Pons (tissue), 1 donor: Measurements from ENCODE around the gene SERPINB1.
A peak's percentile ranks its signal among the peaks of the same experiment; 100 is the strongest.
"Not testable (repeated sequence)": the region's sequence is repeated elsewhere in the genome, so short reads cannot be mapped to it uniquely, and the experiment has no call there.

ENCODE experiments used
- DNase-seq: peaks from one replicate; pipeline ENCODE4 v3.0.0-alpha.2; 2016; ENCODE audit warnings: low spot score

SERPINB1 gene

DNA sequence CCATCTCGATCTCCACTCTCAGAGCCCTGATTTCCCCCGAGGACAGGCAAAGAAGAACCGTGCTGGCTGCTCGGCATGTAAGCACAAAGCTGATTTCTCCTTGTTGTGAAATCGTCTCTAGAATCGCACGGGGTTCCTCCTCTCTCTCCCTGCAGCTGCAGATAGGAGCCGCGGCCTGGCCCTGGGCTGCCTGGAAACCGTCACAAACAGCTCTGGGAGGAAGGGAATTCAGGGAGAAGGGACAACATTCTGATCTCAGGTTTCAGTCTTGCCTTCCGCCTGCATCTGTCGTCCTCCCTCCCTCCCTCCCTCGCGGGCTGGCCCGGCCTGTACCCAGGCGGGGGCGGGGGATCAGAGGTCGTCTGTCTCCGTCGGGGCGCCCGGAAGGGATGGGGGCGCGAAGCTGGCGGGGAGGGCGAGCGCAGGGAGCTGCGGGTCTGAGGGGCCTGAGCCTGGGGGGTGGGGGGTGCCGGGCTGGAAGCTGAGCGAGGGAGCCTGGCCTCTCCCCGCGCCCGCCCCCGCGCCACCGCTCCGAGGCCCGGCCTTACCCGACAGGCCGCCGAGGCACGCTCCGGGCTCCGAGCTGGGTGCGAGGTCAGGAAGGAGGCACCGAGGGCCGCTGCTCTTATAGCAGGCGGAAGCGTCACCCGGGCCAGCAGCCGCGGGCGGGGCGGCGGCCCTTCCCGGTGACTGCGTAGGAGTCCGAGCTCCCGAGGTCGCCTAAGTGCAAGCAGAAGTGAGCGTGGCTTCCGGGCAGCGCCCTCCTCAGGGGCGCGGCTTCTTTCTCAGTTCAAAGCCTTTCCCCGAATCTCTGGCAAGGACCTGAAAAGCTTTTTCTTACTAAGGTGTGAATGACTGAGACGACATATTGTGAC is at the start of gene SERPINB1:
TSS of gene SERPINB1 (minus strand) at position 600 of the 875 bp plus-strand sequence. CDS start 1,277 bp downstream, outside the sequence.
- DNase-seq = peak; percentile 68

DNA sequence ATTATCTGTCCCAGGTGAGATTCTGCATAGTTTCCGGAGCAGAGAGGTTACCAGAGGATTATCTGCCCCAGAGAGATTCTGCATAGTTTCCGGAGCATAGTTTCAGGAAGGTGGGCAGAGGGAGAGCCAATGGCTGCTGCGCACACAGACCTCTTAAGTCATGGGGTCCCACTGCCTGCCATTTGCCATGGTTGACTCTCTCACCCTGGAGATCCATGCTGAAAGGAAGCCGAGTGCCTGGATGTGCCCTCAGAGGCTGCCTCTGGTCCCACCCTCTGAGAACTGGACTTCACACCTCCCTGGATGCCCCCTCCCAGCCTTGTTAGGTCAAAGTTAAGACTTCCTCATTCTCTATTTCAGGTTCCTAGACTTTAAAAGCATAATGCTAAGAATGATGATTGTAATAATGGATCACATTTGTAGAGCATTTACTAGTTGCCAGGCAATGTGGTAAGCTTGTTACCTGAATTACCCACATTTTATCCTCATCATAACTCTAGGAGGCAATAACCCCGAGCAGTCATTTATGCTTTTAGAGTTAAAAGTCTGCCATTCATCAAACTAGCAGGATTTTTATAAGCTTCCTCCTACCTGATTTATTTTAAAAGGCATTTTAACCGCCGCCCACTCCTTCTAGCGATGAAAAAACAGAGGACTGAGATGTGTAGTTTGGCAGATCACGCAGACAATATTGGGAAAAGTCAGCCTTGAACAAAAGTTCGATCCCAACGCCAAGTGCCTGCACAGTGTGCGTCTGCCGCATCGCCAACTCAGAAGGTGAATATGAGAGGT is 49.5 kb upstream of the SERPINB1 start:
- no peak for DNase-seq

DNA sequence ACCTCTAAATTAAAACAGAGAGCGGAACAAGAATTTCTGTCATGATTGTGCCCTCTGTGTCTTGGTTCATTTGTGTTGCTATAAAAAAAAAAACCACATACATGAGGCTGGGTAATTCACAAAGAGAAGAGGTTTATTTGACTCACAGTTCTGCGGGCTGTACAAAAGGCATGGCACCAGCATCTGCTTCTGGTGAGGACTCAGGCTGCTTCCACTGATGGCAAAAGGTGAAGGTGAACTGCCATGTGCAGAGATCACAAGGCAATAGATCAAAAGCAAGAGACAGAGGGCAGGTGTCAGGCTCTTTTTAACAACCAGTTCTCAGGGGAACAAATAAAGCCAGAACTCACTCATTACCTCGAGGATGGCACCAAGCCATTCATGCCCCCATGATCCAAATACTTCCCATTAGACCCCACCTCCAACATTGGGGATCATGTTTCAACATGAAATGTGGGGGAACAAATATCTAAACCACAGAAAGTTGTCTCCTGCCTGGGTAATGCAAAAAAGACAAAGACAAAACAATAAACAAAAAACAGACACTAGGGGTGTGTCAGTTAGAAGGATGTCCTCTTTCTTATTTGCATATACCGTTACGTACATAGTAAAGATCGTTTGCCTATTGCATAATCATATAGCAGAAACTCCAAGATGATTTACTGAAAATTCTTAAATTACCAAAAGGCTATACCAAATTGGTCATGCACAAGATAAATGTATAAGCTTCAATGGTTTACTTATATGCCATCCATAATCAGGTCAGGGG is 44.5 kb upstream of the SERPINB1 start:
- no peak for DNase-seq

DNA sequence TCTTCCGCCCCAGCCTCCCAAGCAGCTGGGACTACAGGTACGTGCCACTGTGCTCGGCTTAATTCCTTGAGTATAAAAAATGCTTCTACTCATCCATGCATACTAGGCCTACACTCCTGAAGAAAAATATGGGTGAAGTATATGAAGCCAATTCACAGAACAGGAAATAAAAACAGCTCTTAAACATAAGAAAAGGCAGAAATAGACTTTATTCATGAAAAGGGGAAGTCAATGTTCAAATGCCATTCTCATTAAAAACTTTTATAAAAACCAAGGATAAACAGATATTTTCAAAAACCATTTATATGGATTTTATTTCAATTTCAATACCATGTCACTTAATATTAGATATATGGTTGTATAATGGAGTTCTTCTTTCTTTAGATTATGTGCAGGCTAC is 43.1 kb upstream of the SERPINB1 start:
- no peak for DNase-seq

DNA sequence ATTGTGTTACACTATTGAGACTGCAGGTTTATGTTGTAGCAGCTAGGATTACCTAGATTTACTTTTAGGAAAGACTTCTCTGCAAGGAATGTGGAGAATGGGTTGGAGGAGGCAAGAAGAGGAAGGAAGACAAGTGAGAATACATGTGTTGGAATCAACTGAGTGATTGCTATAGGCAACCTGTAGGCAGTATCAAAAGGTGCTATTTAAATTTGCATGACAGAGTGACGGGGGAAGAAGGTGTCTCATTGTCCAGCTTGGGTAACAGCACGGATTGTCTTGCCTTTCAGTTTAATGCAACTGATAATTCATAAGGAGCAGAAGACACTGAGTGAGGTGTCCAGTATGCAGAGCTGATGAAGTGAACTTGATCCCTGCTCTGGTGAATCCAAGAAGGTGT is 42.0 kb upstream of the SERPINB1 start:
- DNase-seq = no peak

DNA sequence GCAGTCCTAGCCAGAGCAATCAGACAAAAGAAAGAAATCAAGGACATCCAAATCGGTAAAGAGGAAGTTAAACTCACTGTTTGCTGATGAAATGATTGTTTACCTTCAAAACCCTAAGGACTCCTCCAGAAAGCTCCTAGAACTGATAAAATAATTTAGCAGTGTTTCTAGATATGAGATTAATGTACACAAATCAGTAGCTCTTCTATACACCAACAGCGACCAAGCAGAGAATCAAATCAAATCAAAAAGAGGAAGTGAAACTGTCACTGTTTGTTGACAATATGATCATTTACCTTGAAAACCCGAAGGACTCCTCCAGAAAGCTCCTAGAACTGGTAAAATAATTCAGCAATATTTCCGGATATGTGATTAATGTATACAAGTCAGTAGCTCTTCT is 39.8 kb upstream of the SERPINB1 start:
- no peak for DNase-seq

DNA sequence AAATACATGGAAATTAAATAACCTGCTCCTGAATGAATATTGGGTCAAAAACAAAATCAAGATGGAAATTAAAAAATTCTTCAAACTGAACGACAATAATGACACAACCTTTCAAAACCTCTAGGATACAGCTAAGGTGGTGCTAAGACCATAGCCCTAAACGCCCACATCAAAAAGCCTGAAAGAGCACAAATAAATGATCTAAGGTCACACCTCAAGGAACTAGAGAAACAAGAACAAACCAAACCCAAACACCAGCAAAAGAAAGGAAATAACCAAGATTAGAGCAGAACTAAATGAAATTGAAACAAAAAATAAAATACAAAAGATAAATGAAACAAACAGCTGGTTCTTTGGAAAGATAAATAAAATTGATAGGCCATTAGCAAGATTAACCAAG is 38.5 kb upstream of the SERPINB1 start:
- DNase-seq = not testable (repeated sequence)

DNA sequence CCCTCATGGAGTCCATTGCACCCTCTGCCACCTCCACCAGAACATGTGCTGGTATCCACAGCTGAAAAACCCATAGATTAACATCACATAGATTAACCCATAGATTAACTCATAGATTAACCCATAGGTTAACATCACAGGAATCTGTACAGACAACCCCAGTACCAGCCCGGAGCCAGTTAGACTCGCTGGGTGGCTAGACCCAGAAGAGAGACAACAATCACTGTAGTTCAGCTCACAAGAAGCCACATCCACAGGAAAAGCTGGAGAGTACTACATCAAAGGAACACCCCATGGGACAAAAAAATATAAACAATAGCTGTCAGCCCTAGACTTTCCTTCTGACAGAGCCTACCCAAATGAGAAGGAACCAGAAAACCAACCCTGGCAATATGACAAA is 36.3 kb upstream of the SERPINB1 start:
- no peak for DNase-seq

DNA sequence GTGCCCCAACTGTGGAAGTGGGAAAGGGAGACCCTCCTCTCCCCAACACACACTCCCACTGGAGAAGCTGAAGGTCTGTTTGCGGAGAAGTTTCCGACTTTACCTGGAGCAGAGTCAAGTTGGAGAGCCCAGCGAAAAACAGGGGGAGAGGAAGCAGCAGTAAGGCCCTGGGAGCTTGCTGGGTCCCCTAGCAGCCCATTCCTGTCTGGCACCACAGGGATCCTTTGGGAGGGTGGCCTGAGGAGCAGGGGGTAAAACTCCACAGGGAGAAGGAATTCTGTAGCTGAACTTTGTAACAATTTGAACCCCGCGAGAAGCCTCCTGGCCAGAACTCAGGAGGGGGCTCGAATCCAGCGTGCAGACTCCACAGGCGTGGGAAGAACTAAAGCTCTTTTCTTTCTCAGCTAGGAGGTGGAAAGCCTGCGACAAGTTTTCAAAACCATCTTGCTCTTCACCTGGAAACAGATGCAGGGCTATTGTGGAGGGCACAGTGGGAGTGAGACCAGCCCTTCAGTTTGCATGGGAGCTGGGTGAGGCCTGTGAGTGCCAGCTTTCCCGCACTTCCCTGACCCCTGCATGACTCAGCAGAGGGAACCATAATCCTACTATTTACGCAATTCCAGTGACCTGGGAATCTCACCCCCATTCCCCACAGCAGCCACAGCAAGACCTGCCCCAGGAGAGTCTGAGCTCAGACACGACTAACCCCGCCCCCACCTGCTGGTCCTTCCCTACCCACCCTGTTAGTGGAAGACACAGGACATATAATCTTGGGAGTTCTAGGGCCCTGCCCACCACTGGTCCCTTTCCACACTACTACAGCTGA is 35.6 kb upstream of the SERPINB1 start:
- no peak for DNase-seq

DNA sequence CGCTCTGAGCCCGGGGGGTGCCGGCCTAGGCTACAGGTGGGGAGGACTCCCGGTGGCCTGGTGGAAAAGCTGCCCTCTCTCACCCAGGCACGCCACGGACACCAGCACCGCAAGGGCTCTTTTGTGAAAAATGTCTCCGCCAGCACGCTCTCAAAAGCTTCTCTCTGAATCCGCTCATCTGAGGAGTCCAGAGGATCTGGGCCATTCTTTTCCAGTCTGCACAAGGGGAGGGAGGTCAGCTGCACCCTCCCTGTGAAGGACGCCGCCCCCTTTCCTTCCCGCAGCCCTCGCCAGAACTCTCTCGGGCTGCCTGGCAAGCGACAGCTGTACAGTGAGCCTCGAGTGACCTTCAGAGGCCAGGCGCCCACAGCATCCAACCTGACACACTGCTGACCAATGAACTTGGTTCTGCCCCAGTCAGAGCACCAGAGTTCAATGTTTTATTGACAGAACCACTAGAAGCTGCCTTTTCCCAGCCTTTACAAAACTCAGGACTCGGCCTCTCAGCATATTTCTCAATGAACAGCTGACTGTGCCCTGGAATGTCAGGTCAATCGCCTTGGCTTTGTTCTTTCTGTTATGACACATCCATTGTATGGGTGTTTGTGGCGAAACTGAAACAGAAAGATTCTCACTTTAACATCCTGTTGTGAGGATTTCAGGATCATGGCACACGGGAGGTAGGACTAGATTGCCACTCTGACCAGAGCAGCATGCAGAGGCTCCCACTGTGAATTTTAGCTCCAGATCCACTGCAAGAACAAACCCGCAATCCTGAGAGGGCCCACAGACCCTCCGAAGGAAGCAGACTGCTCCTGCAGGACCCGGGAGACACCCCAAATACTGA is 34.8 kb upstream of the SERPINB1 start:
- peak; percentile 60 for DNase-seq

DNA sequence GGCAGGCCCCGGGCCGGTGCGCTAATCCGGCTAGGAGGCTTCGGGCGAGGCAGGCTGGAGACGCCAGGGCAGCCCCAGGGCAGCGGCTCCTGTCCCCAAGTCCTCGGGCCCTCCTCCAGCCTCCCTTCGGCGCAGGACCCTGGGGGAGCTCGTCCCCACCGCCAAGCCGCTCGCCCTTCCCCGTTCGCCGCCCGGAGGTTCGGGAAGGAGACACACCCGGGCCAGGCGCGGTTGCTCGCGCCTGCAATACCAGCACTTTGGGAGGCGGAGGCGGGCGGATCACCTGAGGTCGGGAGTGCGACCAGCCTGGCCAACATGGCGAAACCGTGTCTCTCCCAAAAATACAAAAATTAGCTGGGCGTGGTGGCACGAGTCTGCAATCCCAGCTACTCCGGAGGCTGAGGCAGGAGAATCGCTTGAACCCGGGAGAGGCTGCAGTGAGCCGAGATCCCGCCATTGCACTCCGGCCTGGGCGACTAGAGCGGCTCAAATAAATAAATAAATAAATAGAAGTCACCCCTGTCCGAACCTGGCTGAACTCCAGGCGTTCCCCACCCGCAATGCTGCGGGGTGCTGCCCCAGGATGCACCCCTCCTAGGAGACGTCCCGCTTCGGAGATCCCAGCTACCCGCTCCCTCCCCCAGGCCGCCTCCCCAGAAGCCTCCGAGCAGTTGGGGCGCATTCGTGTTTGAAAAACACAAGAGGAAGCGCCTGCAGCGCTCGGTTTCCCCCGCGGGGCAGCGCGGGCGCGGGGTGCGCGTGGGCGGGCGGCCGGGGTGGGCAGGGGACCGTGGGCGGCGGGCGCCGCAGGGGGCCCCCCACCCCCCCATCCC is 33.9 kb upstream of the SERPINB1 start:
- no peak for DNase-seq

DNA sequence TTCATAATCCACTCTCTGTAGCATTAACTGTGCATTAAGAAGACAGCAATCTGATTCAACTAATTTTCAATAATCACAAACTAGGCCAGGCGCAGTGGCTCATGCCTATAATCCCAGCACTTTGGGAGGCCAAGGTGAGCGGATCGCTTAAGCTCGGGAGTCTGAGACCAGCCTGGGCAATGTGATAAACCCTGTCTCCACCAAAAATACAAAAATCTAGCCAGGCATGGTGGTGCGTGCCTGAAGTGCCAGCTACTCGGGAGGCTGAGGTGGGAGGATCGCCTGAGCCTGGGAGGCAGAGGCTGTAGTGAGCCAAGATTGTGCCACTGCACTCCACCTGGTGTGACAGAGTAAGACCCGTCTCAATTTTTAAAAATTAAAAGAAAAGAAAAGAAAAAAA is 32.0 kb upstream of the SERPINB1 start:
- no peak for DNase-seq

DNA sequence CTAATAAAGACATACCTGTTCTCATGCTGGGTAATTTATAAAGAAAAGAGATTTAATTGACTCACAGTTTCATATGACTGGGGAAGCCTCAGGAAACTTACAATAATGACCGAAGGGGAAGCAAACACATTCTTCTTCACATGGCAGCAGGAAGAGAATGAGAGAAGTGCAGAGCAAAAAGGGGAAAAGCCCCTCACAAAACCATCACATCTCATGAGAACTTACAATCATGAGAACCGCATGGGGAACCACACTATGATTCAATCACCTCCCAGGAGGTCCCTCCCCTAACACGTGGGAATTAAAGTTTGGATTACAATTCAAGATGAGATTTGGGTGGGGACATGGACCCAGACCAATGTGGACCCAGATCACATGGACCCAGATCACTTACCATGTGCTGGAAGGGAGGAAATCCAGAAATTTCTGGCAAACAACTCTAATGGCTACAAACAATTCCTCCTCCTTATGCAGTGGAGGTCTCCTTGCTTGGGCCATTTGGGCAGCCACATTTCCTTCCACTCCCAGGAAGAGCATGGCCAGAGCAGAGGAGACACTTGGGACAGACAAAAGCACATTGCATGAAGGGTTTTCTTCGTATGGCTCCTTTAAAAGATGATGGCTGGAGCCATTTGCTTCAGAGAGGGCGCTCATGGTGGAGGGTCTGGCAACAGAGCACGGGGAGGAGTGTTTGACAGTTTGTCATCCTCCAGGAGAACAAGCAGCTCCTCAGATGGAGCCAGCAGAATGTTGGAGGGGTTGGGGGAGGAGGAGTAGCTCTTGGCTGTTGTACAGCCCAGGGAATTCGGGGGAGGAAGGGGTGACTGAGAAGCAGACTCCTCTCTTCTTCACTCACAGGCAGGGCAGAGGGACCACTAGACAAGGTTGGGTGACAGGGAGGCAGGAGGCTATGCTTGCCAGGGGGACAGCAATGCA is 31.0 kb upstream of the SERPINB1 start:
- DNase-seq = no peak

DNA sequence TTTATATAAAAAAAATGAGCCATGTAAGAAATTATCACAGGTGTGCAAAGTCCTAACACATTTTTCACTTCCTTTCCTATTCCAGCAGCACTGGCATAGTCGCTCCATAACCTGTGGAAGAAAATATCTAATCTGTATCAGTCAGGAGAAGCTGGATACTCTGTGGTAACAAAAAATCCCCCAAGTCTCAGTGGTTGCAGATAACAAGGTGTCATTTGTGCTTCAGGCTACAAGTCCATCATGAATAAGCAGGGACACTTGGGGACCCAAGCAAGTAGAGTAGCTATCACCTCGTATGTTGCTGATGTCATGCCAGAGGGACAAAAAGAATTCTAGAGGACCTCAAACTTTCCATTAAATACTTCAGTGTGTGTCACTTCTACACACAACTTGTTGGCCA is 30.3 kb upstream of the SERPINB1 start:
- DNase-seq = no peak

DNA sequence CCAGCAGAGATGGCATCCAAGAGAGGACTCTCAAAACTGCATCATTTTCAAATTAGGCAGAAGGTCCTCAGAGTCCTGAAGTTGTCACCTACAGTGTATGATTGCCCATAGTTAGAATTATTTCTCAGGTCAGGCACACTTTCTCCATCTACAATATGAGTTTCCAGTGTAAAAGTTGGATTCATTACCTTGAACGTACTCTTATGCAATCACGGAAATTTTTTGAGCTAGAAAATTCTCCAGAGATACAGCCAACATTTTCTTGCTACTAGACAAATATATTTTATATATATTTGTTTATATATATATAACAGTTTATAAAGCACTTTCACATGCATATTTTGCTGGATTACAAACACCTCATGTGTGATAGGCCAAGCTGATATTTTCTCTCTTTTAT is 29.4 kb upstream of the SERPINB1 start:
- no peak for DNase-seq

DNA sequence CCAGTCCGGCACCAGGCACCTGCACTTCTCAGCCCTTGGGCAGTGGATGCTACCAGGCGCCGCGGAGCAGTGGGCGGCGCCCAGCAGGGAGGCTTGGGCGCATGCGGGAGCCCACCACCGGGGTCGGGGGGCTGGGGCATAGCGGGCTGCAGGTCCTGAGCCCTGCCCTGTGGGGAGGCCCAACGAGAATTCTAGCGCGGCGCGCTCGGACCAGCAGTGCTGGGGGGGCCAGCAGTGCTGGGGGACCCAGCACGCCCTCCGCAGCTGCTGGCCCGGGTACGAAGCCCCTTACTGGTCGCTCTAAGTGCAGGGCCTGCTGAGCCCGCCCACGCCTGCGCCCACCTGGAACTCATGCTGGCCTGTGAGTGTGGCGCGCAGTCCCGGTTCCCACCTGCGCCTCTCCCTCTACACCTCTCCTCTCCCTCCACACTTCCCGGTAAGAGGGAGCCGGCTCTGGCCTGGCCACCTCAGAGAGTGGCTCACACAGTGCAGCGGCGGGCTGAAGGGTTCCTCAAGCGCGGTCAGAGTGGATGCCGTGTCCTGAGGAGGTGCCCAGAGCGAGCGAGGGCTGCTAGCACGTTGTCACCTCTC is 28.5 kb upstream of the SERPINB1 start:
- no peak for DNase-seq

DNA sequence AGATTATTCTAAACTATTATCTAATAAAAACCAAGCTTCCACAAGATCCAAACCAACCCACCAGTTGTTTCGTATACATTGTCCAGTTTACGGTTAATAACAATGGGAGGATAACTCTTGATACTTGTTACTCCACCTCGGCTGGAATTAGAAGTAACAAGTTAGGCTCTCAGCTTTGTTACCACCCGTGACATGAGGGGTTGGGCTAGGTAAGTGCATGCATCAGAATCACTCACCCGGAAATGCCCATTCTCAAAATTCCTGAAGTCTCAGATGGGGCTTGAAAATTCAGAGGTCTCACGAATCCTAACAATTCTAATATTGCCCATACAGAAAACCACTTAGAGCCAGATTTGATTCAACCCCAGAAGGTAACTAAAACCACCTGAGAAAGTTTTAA is 27.0 kb upstream of the SERPINB1 start:
- no peak for DNase-seq

DNA sequence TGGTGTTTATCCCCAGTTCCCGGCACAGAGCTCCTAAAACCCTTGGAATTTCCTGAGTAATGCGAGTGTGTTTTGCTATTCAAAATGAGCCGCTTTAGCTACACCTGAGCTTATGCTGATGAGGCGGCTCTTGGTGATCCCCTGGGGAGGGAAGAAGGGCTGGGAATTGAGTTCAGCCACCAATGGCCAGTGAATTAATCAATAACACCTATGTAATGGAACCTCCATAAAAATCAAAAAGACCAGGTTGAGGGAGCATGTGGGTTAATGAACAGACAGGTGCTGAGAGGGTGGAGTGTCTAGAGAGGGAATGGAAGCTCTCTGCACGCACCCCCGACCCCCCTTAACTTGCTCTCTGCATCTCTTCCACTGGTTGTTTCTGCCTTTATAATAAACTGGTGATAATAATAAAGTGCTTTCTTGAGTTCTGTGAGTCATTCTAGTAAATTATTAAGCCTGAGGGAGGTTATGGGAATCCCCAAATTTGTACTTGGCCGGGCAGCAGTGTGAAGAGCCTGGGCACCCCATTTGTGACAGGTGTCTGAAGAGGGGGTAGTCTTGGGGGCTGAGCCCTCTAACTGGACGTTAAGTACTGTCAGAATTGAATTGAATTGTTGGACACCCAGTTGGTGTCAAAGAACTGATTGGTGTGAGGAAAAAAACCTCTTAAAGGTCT is 24.6 kb upstream of the SERPINB1 start:
- no peak for DNase-seq
